ENCODE results near the gene TLL1.

Gene TLL1

DNA sequence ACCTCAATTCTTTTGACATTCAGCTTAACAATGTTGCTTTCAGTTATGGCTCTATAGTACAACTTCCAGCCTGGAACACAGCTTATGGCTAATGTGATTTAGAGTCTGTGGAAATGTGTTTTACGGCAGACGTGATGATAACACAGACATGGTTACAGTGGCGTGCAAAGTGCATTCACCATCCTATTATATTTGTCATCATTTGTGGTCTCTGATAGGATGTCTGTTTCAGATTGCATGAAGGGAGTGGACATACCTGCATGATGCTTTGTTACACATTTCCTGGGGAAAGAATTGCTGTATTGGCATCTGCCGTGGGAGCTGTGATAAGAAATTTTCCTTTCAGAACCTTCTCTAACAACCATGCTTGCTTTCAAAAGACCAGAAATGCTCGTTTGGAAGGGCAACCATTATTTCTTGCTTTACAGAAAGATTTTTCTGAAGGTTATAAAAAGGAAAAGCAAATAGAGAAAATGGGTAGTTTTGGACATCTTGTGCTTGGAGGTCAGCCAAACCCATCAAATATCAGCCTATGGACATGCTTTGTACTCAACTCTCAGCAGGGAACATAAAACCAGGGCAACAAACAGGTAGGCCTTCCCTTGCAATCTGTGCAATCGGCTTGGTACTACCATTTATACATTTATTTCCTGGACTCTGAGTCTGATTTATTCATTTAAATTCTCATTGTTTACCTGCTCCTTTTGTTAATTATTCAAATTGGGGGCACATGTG lies 273.9 kb downstream of the TLL1 start:
- TF ChIP-seq RAD21 (IDR thresholded peaks at IDR 0.05; ENCODE audit: low read depth), result no peak
- TF ChIP-seq TCF12 (IDR thresholded peaks at IDR 0.05; ENCODE audit: low read depth), result no peak
- no peak for TF ChIP-seq EP300 (IDR thresholded peaks at IDR 0.05; ENCODE audit: borderline replicate concordance)
